Fibroblast of villous mesenchyme (primary cell): ENCODE results near the gene CSMD2. TPM values are rescaled to one million over a fixed set of nuclear protein-coding genes. Genes with fewer than 3 reads are reported as not detected.

Source experiments
- DNase-seq: peaks from one replicate; pipeline ENCODE4 v3.0.0-alpha.2; 2010; ENCODE audit warnings: low read depth
- H3K4me3 ChIP-seq: 2 replicates; pipeline ENCODE4 v1.5.1; 2011; ENCODE audit warnings: low read depth, mild to moderate bottlenecking, low read length
- total RNA-seq: library from RNA; depleted of rRNA; stranded (reverse); fragments of >200 nt; gene quantifications from 2 replicates; pipeline ENCODE4 v1.2.3, GENCODE V29; 2012
- TF ChIP-seq, protein P1 (sequence below): IDR thresholded peaks from 2 replicates; pipeline ENCODE4 v1.5.1; 2012; ENCODE audit warnings: low read depth, mild to moderate bottlenecking, low read length; ENCODE audit not compliant: insufficient read depth

The CSMD2 gene
- total RNA-seq, 1 donor: 3.0 TPM

- TF ChIP-seq, protein P1, sequence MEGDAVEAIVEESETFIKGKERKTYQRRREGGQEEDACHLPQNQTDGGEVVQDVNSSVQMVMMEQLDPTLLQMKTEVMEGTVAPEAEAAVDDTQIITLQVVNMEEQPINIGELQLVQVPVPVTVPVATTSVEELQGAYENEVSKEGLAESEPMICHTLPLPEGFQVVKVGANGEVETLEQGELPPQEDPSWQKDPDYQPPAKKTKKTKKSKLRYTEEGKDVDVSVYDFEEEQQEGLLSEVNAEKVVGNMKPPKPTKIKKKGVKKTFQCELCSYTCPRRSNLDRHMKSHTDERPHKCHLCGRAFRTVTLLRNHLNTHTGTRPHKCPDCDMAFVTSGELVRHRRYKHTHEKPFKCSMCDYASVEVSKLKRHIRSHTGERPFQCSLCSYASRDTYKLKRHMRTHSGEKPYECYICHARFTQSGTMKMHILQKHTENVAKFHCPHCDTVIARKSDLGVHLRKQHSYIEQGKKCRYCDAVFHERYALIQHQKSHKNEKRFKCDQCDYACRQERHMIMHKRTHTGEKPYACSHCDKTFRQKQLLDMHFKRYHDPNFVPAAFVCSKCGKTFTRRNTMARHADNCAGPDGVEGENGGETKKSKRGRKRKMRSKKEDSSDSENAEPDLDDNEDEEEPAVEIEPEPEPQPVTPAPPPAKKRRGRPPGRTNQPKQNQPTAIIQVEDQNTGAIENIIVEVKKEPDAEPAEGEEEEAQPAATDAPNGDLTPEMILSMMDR: no peak
- DNase-seq: no peak
- H3K4me3 ChIP-seq: no peak overlapping the region
These were observed 287.9 kb downstream of the CSMD2 start for GRCh38 chr1:33876970-33877650.

DNA sequence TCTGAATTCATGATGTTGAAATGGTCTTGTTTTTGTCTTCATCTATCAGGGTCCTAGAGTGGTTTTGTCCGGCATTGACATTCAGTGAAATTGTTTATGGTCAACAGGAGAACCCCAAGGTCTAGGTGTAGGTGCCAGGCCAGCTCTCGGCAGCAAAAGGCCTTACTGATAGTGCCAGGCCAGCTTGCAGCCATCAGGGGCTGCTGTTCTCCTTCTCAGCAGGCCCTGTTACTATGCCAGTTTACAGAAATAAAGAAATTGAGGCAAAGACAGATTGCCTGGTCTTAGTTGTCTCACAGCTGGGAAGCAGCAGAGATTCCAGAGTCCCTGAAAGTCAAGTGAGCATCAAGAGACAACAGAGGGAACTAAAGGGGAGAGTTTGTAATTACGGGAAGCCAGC lies 289.2 kb downstream of the CSMD2 start:
- DNase-seq: no peak
- TF ChIP-seq, protein P1: peak; percentile 12

GRCh38 chr1:33874636-33875035 lies 290.4 kb downstream of the CSMD2 start:
- no peak for DNase-seq
- TF ChIP-seq, protein P1: no peak
- H3K4me3 ChIP-seq: no peak overlapping the region

More for the DNA sequence above, 289.2 kb downstream of the CSMD2 start:
- no peak overlapping the region for H3K4me3 ChIP-seq

DNA sequence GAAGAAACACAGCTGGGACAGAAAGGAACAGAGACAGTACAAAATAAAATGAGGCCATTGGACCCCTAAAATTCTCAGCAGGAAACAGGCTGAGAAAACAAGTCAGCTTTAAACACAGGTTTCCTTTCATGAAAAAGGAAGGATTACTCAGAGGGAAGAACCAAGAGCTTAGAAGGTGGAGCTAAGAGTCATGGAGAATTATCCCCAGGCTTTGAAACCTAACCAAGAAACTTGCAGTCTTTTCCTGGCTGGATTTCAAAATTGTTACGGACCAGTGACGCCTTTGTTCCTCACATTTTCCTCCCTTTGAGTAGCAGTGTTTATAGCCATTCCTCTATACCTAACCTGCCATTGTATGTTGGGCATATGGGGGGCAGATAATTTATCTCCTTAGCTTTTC lies 292.3 kb downstream of the CSMD2 start:
- DNase-seq: no peak
- TF ChIP-seq, protein P1: no peak
- no peak overlapping the region for H3K4me3 ChIP-seq

DNA sequence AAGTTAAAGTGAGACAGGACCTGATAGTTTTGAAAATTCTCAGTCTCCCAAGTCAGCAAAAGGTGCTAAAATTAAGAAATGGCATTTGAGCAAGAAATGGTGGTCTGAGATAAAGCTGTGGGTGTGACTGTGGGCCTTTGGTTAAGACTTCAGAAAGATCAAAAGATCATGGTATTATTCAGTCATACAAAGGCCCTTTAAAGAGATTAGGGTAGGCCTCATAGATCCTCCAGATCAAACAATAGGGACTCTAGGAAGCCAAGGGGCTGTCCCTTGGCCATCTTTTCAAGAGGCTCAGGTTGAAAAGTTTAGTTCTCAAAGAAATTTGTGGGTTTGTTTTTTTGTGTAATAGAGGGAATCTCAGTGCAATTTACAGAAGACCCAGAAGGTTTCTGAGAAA lies 292.8 kb downstream of the CSMD2 start:
- H3K4me3 ChIP-seq: no peak overlapping the region
- TF ChIP-seq, protein P1: no peak
- DNase-seq: no peak

DNA sequence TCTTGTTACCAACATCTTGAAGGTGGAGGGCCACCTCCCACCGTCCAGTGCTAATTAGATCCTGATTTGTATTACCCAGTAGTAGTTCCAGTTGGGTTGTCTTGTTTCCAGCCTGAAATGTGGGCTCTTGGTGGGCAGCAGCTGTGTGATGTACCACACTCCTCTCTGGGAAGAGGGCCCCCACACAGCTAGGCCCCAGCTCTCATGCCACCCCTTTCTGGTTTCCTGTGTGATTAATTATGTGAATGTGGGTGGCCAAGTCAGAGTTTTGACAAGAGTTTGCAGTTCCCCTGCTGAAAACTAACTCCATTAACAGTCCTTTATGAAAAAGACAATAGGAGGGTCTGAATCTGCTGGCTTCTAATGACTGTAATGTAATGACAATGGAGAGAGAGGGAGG lies 297.3 kb downstream of the CSMD2 start:
- no peak overlapping the region for H3K4me3 ChIP-seq
- TF ChIP-seq, protein P1: no peak
- no peak for DNase-seq

GRCh38 chr1:33866281-33866680 lies 298.7 kb downstream of the CSMD2 start:
- TF ChIP-seq, protein P1: no peak
- DNase-seq: no peak
- no peak overlapping the region for H3K4me3 ChIP-seq
